D721Med (cell line): ENCODE data around the gene SHANK1.

Experiments
- DNase-seq: peaks from one replicate; pipeline ENCODE4 v3.0.0; 2011; ENCODE audit warnings: low spot score; ENCODE audit not compliant: insufficient read length
- FAIRE-seq: peaks from 2 replicates; lab custom pipeline; 2011; peaks lifted over from hg19 to GRCh38; lab: Jason Lieb, UNC
- TF ChIP-seq, protein P1 (sequence below): IDR thresholded peaks from 2 replicates; pipeline ENCODE4 v1.5.1; 2012; ENCODE audit warnings: mild to moderate bottlenecking, control low read depth; ENCODE audit not compliant: insufficient read depth; ENCODE audit errors: missing control alignments

SHANK1 gene

DNA sequence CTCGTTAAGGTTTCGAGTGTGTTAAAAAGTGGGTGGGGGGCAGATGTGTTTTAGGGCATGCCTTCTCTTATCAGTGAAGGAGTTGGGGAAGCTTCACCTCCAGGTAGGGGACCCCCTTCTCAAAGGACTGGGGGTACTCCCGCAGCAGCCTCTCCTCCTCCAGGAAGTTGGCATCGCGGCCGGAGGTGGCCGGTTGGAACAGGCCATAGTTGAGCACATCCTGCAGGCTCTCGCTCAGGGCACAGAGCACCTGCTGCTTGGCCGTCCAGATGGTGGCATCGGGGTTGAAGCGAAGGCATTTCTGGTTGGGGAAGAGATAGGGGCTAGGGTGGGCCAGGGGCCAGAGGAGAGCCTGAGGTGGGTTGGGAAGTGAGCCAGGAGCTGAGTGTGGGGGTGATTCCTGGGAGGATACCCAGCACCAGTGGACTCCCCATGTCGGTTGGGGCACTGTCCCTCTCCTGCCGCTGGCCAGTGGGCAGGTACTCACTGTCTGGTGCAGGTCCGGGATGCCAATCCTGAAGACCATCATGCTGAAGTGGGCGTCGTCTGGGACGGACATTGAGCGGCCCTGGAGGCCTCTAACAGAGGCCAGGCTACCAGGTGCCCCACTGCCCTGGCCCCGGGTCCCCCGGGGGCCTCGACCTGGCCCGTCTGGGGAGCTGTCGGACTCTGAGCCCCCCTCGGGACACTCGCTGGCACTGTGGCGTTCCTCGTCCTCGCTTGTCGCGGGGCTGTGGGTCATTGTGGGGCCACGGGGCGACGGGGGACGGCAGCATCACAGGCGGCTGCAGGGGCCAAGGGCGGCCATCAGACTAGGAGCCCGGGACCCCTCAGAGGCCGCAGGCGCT lies 3.2 kb downstream of the SHANK1 start:
- no peak for FAIRE-seq
- DNase-seq, result no peak
- TF ChIP-seq, protein P1, sequence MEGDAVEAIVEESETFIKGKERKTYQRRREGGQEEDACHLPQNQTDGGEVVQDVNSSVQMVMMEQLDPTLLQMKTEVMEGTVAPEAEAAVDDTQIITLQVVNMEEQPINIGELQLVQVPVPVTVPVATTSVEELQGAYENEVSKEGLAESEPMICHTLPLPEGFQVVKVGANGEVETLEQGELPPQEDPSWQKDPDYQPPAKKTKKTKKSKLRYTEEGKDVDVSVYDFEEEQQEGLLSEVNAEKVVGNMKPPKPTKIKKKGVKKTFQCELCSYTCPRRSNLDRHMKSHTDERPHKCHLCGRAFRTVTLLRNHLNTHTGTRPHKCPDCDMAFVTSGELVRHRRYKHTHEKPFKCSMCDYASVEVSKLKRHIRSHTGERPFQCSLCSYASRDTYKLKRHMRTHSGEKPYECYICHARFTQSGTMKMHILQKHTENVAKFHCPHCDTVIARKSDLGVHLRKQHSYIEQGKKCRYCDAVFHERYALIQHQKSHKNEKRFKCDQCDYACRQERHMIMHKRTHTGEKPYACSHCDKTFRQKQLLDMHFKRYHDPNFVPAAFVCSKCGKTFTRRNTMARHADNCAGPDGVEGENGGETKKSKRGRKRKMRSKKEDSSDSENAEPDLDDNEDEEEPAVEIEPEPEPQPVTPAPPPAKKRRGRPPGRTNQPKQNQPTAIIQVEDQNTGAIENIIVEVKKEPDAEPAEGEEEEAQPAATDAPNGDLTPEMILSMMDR, result no peak

DNA sequence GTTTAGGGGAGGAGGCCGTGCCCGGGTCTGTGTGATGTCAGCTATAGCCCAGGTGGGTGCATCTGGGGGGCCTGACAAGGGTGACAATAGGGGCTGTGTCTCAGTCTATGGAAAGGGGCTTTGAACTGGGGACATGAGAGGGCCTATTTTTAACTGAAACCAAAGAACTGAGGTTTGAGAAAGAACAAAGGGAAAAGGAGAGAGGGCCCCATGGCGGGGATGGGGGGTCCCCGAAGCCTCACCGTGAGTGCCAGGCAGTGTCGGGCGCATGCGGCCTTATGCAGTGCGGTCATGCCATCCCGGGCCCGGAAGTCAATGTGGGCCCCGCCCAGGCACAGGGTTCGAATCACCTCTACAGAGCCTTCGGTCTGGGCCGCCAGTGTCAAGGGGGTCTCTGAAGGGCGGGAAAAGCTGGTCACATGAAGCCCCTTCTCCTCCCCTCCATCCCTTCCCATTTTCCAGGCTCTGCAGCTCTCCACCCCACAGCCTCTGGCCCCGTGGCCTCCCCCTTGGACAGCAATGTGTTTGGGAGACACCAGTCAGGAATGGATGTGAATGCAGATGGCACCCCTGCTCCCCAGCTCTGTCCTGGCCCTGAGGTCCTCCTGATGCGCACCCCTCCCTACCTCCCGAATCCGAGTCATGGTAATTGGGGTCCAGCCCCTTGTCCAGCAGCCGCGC lies 5.9 kb downstream of the SHANK1 start:
- FAIRE-seq (no peak), DNase-seq (no peak)
- TF ChIP-seq, protein P1, result no peak

DNA sequence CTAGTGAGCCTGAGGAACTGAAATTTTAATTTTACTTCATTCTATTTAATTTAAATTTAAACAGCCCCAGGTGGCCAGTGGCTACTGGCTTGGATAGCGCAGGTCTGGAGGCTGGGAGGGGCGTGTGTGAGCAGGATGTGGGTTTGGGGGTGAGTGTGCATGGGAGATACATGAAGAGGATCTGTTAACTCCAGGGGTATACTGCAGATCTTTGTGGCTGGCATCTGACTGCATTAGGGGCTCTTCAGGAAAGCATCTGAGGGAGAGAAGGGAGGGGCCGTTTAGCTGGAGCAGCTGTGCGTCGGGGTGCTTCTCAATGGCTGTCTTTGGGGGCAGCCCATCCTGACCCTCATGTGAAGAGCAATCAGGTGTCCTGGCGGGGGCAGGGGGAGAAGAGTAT lies 6.8 kb downstream of the SHANK1 start:
- no peak for DNase-seq
- TF ChIP-seq, protein P1, result no peak
- FAIRE-seq, result no peak

DNA sequence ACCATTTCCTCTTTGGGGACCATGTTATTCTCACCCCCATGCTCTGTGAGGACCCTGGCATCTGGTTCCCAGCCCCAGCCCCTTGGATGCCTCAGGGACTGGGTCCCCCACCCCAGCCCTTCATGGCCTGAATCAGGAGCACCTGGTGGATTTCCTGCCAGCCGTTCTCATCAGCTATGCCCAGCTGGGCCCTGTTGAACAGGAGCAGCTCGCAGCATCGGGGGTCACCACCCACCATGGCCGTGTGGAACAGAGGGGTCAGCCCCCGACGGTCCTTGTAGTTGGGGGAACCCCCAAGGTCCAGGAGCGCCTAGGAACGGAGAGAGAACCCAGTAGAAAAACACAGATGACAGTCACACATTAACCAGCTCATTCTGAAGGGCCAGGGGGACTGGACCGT lies 7.8 kb downstream of the SHANK1 start:
- DNase-seq (no peak), FAIRE-seq (no peak)
- TF ChIP-seq, protein P1, result no peak

DNA sequence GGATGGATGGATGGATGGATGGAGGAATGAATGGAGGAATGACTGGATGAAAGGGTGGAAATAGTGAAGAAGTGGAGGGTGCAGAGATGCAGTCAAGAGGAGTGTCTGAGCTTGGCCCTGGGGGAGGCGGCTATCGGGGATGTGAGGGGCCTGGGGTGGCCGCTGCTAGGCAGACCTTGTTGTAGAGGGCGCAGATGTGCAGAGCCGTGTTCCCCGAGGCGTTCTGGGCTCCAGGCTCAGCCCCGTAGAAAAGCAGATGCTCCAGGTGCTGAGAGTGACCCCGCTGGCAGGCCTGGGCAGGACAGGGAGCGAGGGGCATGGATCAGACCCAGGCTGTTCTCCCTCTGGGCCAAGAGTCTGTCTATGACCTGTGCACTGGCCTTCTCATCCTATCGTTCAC lies 8.4 kb downstream of the SHANK1 start:
- DNase-seq (no peak), FAIRE-seq (no peak)
- TF ChIP-seq, protein P1, result no peak

DNA sequence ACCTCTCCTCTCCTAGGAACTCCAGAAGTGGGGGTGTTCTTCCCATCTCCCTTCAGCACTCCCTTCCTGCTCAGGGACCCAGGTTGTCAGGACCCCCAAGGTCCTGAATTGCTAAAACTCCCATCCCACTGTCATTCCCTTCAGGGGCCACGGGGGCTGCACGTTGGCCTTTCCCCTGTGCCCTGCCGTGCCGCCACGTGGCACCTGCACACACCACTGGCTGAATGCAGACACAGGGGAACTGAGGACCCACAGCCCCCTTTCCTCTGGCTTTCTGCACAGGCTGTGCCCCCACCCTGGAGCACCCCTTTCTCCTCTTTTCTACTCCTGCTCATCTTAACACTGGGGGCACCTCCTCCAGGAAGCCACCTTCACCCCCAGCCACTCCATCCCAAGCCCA lies 9.0 kb downstream of the SHANK1 start:
- DNase-seq, result no peak
- TF ChIP-seq, protein P1, result no peak
- FAIRE-seq, result no peak

DNA sequence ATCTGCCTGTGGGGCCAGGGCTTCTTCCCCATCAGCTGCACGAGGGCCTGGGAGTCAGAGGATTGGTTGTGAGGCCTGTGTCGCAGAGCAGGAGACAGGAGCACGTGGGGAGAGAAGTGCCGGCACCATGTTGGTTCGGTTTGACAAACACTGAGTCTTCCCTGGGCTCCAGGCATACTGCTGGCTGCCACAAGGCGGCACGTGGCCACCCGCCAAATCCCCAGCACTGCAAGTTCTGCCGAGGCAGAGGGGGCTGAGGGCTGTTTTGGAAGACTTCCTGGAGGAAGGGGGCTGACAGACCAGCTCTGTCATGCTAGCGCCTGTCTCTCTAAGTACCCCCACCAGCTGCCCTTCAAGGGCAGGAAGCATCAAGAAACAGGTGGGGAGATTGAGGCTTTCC lies 9.5 kb downstream of the SHANK1 start:
- TF ChIP-seq, protein P1, result no peak
- FAIRE-seq (no peak), DNase-seq (no peak)
